Regular cardiac myocyte (primary cell): ENCODE measurements around the gene RSU1. TPM values are rescaled to one million over a fixed set of nuclear protein-coding genes. Genes with fewer than 3 reads are reported as not detected.

Experiments
- total RNA-seq: library from RNA; depleted of rRNA; stranded (reverse); fragments of >200 nt; gene quantifications from 2 replicates; pipeline ENCODE4 v1.2.3, GENCODE V29; 2014

RSU1 gene
- total RNA-seq, result 66.5 and 66.7 TPM in 2 replicates

GRCh38 chr10:16817125-16818019 is at the start of gene RSU1:
RSU1 (minus strand) TSS chr10:16817424; CDS start chr10:16817081, 343 bp downstream.

